ENCODE data around the gene LACC1.

GRCh38 chr13:43835701-43836100 lies 44.0 kb upstream of the LACC1 start:
- TF ChIP-seq, protein P1, sequence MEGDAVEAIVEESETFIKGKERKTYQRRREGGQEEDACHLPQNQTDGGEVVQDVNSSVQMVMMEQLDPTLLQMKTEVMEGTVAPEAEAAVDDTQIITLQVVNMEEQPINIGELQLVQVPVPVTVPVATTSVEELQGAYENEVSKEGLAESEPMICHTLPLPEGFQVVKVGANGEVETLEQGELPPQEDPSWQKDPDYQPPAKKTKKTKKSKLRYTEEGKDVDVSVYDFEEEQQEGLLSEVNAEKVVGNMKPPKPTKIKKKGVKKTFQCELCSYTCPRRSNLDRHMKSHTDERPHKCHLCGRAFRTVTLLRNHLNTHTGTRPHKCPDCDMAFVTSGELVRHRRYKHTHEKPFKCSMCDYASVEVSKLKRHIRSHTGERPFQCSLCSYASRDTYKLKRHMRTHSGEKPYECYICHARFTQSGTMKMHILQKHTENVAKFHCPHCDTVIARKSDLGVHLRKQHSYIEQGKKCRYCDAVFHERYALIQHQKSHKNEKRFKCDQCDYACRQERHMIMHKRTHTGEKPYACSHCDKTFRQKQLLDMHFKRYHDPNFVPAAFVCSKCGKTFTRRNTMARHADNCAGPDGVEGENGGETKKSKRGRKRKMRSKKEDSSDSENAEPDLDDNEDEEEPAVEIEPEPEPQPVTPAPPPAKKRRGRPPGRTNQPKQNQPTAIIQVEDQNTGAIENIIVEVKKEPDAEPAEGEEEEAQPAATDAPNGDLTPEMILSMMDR (IDR thresholded peaks at IDR 0.05): no peak
- TF ChIP-seq POLR2A (IDR thresholded peaks at IDR 0.05) (no peak), EP300 (IDR thresholded peaks at IDR 0.05) (no peak)
